Sigmoid colon (tissue), 4 donors: Measurements from ENCODE around the gene SH2D6.

Source experiments
- EP300 ChIP-seq, 4 donors: sonication (generic); formaldehyde crosslinking; IDR thresholded peaks; one replicate each; pipeline ENCODE4 v1.6.1; 2017; ENCODE audit warnings: antibody characterized with exemption in 4 of 4
- POLR2A ChIP-seq, 2 donors: fragments of 450-650 bp; IDR thresholded peaks; one replicate each; pipeline ENCODE4 v1.6.1; 2016; ENCODE audit warnings: antibody characterized with exemption in 2 of 2, mild to moderate bottlenecking in 2 of 2, moderate library complexity in 2 of 2
- POLR2AphosphoS5 ChIP-seq, 4 donors: sonication (generic); formaldehyde crosslinking; IDR thresholded peaks; one replicate each; pipeline ENCODE4 v1.6.1; 2017; ENCODE audit warnings: antibody characterized with exemption in 4 of 4
- TF ChIP-seq, protein P1 (sequence below), 4 experiments: fragments of 450-650 bp in 3 of 4; fragments of 200-600 bp in 1 of 4; IDR thresholded peaks; one replicate each; pipeline ENCODE4 v1.5.1; 2016 to 2019; ENCODE audit warnings: antibody characterized with exemption in 4 of 4, mild to moderate bottlenecking in 3 of 4, moderate library complexity in 2 of 4

DNA sequence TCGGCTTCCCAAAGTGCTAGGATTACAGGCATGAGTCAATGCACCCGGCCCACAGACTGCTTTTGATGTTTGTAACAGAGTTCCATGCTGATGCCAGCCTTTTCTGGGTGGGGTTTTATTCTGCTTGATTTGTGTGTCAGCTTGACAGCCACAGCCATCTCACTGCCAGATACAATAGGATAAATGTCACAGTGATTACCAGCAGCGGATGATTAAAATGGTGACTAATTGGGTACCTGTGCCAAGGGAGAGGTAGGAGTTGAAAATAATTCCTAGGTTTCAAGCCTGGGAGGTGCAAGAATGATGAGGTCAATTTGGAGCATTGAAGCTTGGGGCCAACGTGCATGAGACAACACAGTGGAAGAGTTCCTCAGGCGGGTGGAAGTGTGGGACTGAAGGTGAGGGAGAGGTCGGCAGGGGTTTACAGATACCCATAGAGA lies 39.4 kb downstream of the SH2D6 start:
- TF ChIP-seq, protein P1, sequence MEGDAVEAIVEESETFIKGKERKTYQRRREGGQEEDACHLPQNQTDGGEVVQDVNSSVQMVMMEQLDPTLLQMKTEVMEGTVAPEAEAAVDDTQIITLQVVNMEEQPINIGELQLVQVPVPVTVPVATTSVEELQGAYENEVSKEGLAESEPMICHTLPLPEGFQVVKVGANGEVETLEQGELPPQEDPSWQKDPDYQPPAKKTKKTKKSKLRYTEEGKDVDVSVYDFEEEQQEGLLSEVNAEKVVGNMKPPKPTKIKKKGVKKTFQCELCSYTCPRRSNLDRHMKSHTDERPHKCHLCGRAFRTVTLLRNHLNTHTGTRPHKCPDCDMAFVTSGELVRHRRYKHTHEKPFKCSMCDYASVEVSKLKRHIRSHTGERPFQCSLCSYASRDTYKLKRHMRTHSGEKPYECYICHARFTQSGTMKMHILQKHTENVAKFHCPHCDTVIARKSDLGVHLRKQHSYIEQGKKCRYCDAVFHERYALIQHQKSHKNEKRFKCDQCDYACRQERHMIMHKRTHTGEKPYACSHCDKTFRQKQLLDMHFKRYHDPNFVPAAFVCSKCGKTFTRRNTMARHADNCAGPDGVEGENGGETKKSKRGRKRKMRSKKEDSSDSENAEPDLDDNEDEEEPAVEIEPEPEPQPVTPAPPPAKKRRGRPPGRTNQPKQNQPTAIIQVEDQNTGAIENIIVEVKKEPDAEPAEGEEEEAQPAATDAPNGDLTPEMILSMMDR (IDR thresholded peaks at IDR 0.05) = no peak
- TF ChIP-seq POLR2AphosphoS5 (IDR thresholded peaks at IDR 0.05) (no peak), POLR2A (IDR thresholded peaks at IDR 0.05) (no peak), EP300 (IDR thresholded peaks at IDR 0.05) (no peak)
